Stimulated activated memory B cell treated with anti-CD40 and anti-IgM and Interleukin-4, amounts not matched to agents 10 μg/mL and 1 μg/mL and 100 μg/mL, for 72 hours (primary cell): ENCODE results near the gene CLRN3.

Experiments
- ATAC-seq: fragments of 150-1000 bp; cut with Tn5 transposase; 2 replicates; pipeline ENCODE4 v1.10.0; 2021
- H3K27ac Mint-ChIP-seq: one replicate; pipeline ENCODE4 v1.8.0; 2022; ENCODE audit warnings: mild to moderate bottlenecking, mixed read lengths
- H3K27me3 Mint-ChIP-seq: one replicate; pipeline ENCODE4 v1.8.0; 2022; ENCODE audit warnings: mixed read lengths
- H3K36me3 Mint-ChIP-seq: one replicate; pipeline ENCODE4 v1.8.0; 2022; ENCODE audit warnings: mixed read lengths
- H3K4me1 Mint-ChIP-seq: one replicate; pipeline ENCODE4 v1.8.0; 2022; ENCODE audit warnings: mixed read lengths
- H3K4me3 Mint-ChIP-seq: one replicate; pipeline ENCODE4 v1.8.0; 2022; ENCODE audit warnings: mild to moderate bottlenecking, moderate library complexity, mixed read lengths
- H3K9me3 Mint-ChIP-seq: one replicate; pipeline ENCODE4 v1.8.0; 2022; ENCODE audit warnings: mixed read lengths

CLRN3 gene

DNA sequence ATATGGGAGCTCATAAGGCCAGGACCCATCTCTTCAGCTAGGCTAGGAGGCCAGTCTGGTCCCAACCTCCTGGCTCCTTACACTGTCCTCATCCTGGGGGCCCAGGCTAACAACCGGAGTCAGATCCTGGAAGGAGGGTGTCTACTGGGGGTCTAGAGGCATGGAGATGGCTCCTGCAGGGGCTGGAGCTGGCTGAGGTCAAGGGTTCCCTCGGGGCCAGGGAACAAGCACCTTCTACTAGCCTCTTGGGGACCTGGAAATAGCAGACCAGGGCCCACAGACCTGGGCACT lies 37.2 kb downstream of the CLRN3 start:
- H3K27ac Mint-ChIP-seq = peak overlapping the region; percentile 73
- no peak overlapping the region for H3K4me3 Mint-ChIP-seq
- ATAC-seq = no peak
- H3K27me3 Mint-ChIP-seq = peaks cover 14% of the 10 kb centered on the region
- no peaks in the 10 kb centered on the region for H3K36me3 Mint-ChIP-seq
- peaks cover 27% of the 10 kb centered on the region for H3K4me1 Mint-ChIP-seq
- peaks cover 3% of the 10 kb centered on the region for H3K9me3 Mint-ChIP-seq

- H3K27me3 Mint-ChIP-seq = peaks cover 14% of the 10 kb centered on the region
- no peaks in the 10 kb centered on the region for H3K36me3 Mint-ChIP-seq
- H3K9me3 Mint-ChIP-seq = peaks cover 3% of the 10 kb centered on the region
- H3K27ac Mint-ChIP-seq = peak overlapping the region; percentile 73
- H3K4me3 Mint-ChIP-seq = peak overlapping the region; percentile 59
- peaks cover 27% of the 10 kb centered on the region for H3K4me1 Mint-ChIP-seq
- ATAC-seq = peak; percentile 82
Observed at GRCh38 chr10:127854769-127855590, 37.8 kb downstream of the CLRN3 start.

DNA sequence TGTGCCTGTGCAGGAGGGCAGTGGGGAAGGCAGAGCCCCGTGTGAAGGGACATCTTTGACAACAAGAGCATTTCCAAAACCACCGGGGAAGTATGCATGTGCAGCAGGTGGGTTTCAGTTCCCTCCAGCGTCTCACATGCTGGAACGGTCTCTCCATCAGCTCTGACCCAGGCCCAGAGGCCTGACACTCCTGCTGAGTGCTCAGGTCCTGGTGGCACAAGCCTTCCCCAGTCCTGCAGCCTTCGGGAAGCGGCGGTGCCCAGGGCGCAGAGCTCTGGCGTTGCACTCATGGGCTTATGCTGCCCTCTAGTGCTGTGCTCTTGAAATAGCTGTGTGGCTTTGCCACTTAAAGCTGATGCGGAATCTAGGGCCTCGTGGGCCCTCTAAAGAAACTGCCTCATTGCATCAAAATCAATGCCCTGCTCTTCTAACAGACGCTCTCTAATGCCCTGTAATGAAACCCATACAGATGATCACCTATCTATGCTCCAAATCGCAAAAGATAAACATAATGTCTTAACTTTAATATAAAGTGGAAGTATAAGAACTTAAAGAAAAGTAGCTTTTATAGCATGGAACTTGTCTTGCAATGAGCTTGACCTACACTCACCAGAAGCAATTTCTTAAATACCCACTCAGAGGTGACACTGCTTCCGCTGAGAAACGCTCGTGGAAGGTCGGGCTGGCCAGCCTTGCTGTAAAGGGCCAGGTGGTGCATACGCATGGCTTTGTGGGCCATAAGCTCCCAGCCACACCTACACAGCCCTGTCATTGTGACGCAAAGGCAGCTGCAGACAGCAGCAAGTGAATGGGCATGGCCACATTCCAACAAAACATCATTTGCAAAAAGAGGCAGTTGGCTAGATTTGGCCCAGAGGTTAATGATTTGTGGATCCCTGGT lies 38.6 kb downstream of the CLRN3 start:
- H3K4me1 Mint-ChIP-seq = peaks cover 27% of the 10 kb centered on the region
- peaks cover 14% of the 10 kb centered on the region for H3K27me3 Mint-ChIP-seq
- no peak overlapping the region for H3K4me3 Mint-ChIP-seq
- no peaks in the 10 kb centered on the region for H3K36me3 Mint-ChIP-seq
- ATAC-seq = peak; percentile 79
- H3K9me3 Mint-ChIP-seq = no peaks in the 10 kb centered on the region
- H3K27ac Mint-ChIP-seq = peak overlapping the region; percentile 73

DNA sequence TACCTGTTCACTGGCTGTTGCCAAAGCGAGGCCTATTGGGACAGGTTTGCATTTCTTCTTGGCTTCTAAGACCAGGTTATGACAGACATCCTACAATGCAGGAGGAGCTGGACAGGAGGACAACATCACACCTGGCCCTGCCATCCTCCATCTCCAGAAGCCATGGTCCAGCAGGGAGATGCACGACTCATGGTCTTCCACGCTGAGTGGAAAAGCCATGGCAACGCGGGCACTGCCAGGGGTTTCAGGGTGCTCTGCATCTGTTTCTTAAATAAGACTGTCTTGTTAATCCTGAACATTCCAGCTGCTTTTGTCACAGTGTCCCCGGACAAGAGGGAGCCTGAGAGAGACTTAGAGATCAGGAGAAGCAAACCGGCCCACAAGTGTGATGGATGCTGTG lies 40.3 kb downstream of the CLRN3 start:
- no peak for ATAC-seq
- Mint-ChIP-seq H3K9me3 (peaks cover 5% of the 10 kb centered on the region), H3K4me3 (no peak overlapping the region), H3K4me1 (peaks cover 32% of the 10 kb centered on the region), H3K36me3 (no peaks in the 10 kb centered on the region), H3K27ac (no peak overlapping the region), H3K27me3 (peaks cover 14% of the 10 kb centered on the region)

- no peak for ATAC-seq
- H3K36me3 Mint-ChIP-seq = no peaks in the 10 kb centered on the region
- peaks cover 5% of the 10 kb centered on the region for H3K9me3 Mint-ChIP-seq
- H3K27me3 Mint-ChIP-seq = peaks cover 14% of the 10 kb centered on the region
- no peak overlapping the region for H3K27ac Mint-ChIP-seq
- H3K4me1 Mint-ChIP-seq = peaks cover 33% of the 10 kb centered on the region
- no peak overlapping the region for H3K4me3 Mint-ChIP-seq
Observed at GRCh38 chr10:127851661-127852194, 41.0 kb downstream of the CLRN3 start.

GRCh38 chr10:127850944-127851343 lies 41.8 kb downstream of the CLRN3 start:
- Mint-ChIP-seq H3K36me3 (no peaks in the 10 kb centered on the region), H3K4me3 (no peak overlapping the region), H3K27me3 (peaks cover 14% of the 10 kb centered on the region), H3K4me1 (peaks cover 33% of the 10 kb centered on the region), H3K9me3 (peaks cover 5% of the 10 kb centered on the region), H3K27ac (peak overlapping the region; percentile 38)
- ATAC-seq = no peak

GRCh38 chr10:127849921-127850320 lies 42.8 kb downstream of the CLRN3 start:
- Mint-ChIP-seq H3K4me1 (peaks cover 24% of the 10 kb centered on the region), H3K9me3 (peaks cover 5% of the 10 kb centered on the region)

DNA sequence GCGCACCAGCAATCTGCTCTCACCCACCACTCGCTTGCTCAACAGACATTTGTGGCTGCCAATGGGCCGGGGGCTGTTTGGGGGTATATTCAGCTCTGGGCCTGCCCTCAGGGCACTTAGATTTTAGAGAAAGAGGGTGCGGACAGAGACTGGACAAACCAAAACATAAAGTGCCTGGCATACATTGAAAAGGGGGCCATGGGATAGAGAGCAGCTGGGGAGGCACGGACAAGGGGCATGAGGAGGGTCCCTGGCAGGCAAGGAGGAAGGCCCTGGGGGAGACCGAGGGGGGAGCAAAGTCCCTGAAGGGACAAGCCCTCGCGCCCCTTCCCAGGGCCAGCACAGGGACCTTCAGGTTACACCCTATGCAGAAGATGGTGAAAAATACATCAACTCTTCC lies 43.5 kb downstream of the CLRN3 start:
- peaks cover 5% of the 10 kb centered on the region for H3K9me3 Mint-ChIP-seq
- no peak for ATAC-seq
- H3K27me3 Mint-ChIP-seq = peaks cover 14% of the 10 kb centered on the region
- no peaks in the 10 kb centered on the region for H3K36me3 Mint-ChIP-seq
- peaks cover 17% of the 10 kb centered on the region for H3K4me1 Mint-ChIP-seq
- no peak overlapping the region for H3K4me3 Mint-ChIP-seq
- no peak overlapping the region for H3K27ac Mint-ChIP-seq

More at GRCh38 chr10:127849921-127850320, 42.8 kb downstream of the CLRN3 start:
- Mint-ChIP-seq H3K27me3 (peaks cover 14% of the 10 kb centered on the region), H3K4me3 (no peak overlapping the region), H3K36me3 (no peaks in the 10 kb centered on the region), H3K27ac (no peak overlapping the region)
- ATAC-seq = no peak

DNA sequence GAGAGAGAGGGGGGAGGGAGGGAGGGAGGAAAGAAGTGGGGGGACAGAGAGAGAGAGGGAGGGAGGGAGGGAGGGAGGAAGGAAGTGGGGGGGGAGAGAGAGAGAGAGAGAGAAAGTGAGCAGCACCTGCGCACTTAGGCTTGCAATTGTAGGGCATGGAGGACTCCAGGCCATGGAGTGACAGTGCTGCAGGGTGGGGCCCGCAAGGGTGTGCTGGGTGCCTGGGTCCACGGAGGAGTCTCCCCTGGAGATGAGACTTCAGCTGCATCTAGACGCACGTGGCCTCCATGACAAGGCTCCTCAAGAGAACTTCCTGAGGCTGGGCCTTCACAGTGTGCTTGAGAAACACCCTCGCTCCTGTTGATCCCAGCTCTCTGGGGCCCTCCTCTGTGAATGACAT lies 44.5 kb downstream of the CLRN3 start:
- Mint-ChIP-seq H3K27me3 (peaks cover 14% of the 10 kb centered on the region), H3K9me3 (peaks cover 5% of the 10 kb centered on the region), H3K36me3 (no peaks in the 10 kb centered on the region), H3K4me3 (no peak overlapping the region), H3K4me1 (peaks cover 7% of the 10 kb centered on the region), H3K27ac (no peak overlapping the region)
- ATAC-seq = no peak

DNA sequence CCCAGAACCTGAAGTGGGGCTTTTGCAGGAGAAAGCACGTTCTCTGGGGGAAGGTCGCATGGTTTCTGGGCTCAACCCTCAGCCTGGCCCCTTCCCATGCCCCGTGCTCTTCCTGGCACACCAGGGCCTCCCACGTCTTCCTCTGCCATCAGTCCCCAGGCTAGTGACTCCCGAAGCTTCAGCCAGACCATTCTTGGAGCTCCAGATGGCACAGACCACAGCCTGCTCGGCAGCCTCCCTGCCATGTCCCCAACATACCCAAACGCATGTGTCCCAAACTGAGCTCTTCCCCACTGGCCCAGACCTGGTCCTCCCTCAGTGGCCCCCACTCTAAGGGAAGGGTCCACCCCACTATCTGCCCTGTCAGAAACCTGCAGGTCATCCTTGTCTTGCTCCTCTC lies 47.0 kb downstream of the CLRN3 start:
- ATAC-seq = no peak
- Mint-ChIP-seq H3K27me3 (peaks cover under 1% of the 10 kb centered on the region), H3K27ac (no peak overlapping the region), H3K9me3 (peaks cover 5% of the 10 kb centered on the region), H3K36me3 (no peaks in the 10 kb centered on the region), H3K4me1 (peaks cover 6% of the 10 kb centered on the region), H3K4me3 (no peak overlapping the region)

DNA sequence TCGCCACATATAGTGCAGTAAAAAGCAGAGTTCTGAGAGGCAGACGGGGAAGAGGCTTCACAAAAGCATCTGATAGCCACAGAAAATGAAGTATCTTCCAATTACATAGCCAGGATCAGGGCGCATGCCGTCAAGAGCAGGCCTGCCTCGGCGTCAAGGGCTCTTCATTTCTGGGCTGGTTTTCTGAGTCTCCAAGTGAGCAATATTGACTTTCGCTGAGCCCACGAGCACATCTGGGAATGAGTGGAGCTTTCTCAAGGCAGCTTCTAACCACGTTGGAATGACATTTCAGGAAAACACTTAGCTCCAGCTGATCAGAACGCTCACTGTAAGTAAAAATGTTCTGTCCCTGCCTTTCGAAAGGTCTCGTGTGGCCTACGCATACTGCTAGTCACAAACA lies 51.9 kb downstream of the CLRN3 start:
- H3K4me1 Mint-ChIP-seq = no peaks in the 10 kb centered on the region
- peaks cover 14% of the 10 kb centered on the region for H3K27me3 Mint-ChIP-seq
- no peak overlapping the region for H3K4me3 Mint-ChIP-seq
- peaks cover 7% of the 10 kb centered on the region for H3K9me3 Mint-ChIP-seq
- no peak overlapping the region for H3K27ac Mint-ChIP-seq
- no peaks in the 10 kb centered on the region for H3K36me3 Mint-ChIP-seq
- no peak for ATAC-seq

GRCh38 chr10:127836966-127837365 lies 55.8 kb downstream of the CLRN3 start:
- ATAC-seq = no peak
- Mint-ChIP-seq H3K27ac (no peak overlapping the region), H3K36me3 (no peaks in the 10 kb centered on the region), H3K27me3 (peaks cover 31% of the 10 kb centered on the region), H3K4me1 (no peaks in the 10 kb centered on the region), H3K4me3 (no peak overlapping the region), H3K9me3 (peaks cover 7% of the 10 kb centered on the region)

- no peak overlapping the region for H3K27ac Mint-ChIP-seq
- H3K4me3 Mint-ChIP-seq = no peak overlapping the region
- no peaks in the 10 kb centered on the region for H3K36me3 Mint-ChIP-seq
- H3K4me1 Mint-ChIP-seq = no peaks in the 10 kb centered on the region
- no peak for ATAC-seq
- H3K27me3 Mint-ChIP-seq = peaks cover 31% of the 10 kb centered on the region
- H3K9me3 Mint-ChIP-seq = peaks cover 7% of the 10 kb centered on the region
Observed at GRCh38 chr10:127836176-127836575, 56.6 kb downstream of the CLRN3 start.

DNA sequence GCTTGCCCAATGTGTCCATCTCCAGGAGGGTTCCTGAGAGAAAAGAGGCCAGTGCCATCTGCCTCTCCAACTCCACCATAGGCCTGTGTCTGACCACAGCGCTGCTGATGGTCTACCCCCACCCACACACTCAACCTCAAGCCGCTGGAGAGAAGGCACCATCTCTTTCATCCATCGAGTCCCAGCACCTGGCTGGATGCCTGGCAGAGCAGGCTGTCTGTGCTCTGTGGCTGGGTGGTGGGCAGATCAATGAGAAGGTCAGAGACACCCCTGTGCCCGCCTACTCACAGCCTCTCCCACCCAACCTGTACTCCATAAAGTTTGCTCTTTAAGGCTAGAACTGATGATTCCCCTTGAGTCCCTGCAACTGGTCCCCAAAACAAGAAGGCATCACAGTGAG lies 58.0 kb downstream of the CLRN3 start:
- Mint-ChIP-seq H3K4me1 (no peaks in the 10 kb centered on the region), H3K27me3 (peaks cover 39% of the 10 kb centered on the region), H3K4me3 (no peak overlapping the region), H3K36me3 (no peaks in the 10 kb centered on the region), H3K9me3 (peaks cover 7% of the 10 kb centered on the region), H3K27ac (no peak overlapping the region)
- ATAC-seq = no peak

DNA sequence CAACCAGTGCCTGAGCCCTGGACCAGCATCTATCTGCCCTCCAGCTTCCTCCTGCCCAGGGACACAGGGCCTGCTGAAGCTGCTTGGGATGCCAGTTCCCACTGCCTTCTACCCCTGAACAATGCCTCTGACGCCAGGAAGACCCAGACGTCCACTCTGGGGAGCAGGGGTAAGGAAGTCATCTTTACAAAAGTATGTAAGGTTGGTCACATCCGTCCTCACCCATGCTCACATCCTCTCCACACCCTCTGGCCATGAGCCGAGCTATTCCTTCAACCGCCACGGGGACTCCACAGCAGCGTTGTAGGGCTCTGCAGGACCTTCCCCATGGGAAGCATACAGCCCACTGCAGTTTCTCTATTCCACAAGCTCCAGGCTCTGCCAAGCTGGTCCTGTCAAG lies 58.5 kb downstream of the CLRN3 start:
- Mint-ChIP-seq H3K9me3 (peaks cover 6% of the 10 kb centered on the region), H3K36me3 (no peaks in the 10 kb centered on the region), H3K4me3 (no peak overlapping the region), H3K4me1 (no peaks in the 10 kb centered on the region), H3K27ac (no peak overlapping the region), H3K27me3 (peaks cover 42% of the 10 kb centered on the region)
- no peak for ATAC-seq
